Mammary epithelial cell (primary cell): ENCODE measurements around the gene PFKL.

Source experiments
- CTCF ChIP-seq, 2 donors: IDR thresholded peaks in 1 of 2; conservative IDR thresholded peaks in 1 of 2; 2 replicates each; pipeline ENCODE4 v1.5.1; 2011 to 2012; ENCODE audit warnings: inconsistent platforms in 2 of 2, low read length in 2 of 2, mild to moderate bottlenecking in 2 of 2, control low read depth in 1 of 2, low read depth in 1 of 2; ENCODE audit not compliant: insufficient read depth in 1 of 2; ENCODE audit errors: extremely low read depth in 1 of 2
- EZH2 ChIP-seq: IDR thresholded peaks from 2 replicates; pipeline ENCODE4 v1.6.1; 2012; ENCODE audit warnings: low read length, inconsistent platforms, borderline replicate concordance

- TF ChIP-seq CTCF (conservative IDR thresholded peaks at IDR 0.05 in 1 of 2, IDR thresholded peaks at IDR 0.05 in 1 of 2; ENCODE audit: extremely low read depth in 1 of 2, insufficient read depth in 1 of 2, low read depth in 1 of 2, low read length in 2 of 2) (no peak), EZH2 (no peak)
Measured at GRCh38 chr21:44283948-44284347, 15.9 kb upstream of the PFKL start.
